GM18520 (cell line): ENCODE results near the gene NSUN3.
"Not testable (repeated sequence)": the region's sequence is repeated elsewhere in the genome, so short reads cannot be mapped to it uniquely, and the experiment has no call there.

ENCODE experiments used
- ATAC-seq: cut with Tn5 transposase; IDR thresholded peaks from one replicate; pipeline ENCODE4 v1.9.1; 2021; ENCODE audit not compliant: unreplicated experiment

The NSUN3 gene

GRCh38 chr3:94062513-94063404 is at the start of gene NSUN3, which contains the start of gene DHFR2:
TSS of gene NSUN3 (plus strand) at chr3:94063061. CDS start at chr3:94063127, 66 bp downstream.
TSS of gene DHFR2 (minus strand) at chr3:94062916. CDS start at chr3:94061511, 1,405 bp downstream.
- peak; percentile 95 for ATAC-seq

- no peak for ATAC-seq
Observed at GRCh38 chr3:94015025-94015424, 47.8 kb upstream of the NSUN3 start.

- no peak for ATAC-seq
Observed at GRCh38 chr3:94019659-94020058, 43.2 kb upstream of the NSUN3 start.

GRCh38 chr3:94020293-94020692 is 42.6 kb upstream of the NSUN3 start:
- no peak for ATAC-seq

GRCh38 chr3:94024385-94024784 is 38.5 kb upstream of the NSUN3 start:
- no peak for ATAC-seq

GRCh38 chr3:94026623-94027022 is 36.2 kb upstream of the NSUN3 start:
- ATAC-seq, result no peak

GRCh38 chr3:94028093-94028837 is 34.6 kb upstream of the NSUN3 start, which contains the start of gene STX19:
TSS of gene STX19 (minus strand) at chr3:94028597. CDS start at chr3:94015269, 13,328 bp downstream.
- ATAC-seq, result no peak

- ATAC-seq, result no peak
Observed at GRCh38 chr3:94036909-94037507, 25.9 kb upstream of the NSUN3 start.

GRCh38 chr3:94043285-94043684 is 19.6 kb upstream of the NSUN3 start:
- no peak for ATAC-seq

- not testable (repeated sequence) for ATAC-seq
Observed at GRCh38 chr3:94044100-94044936, 18.5 kb upstream of the NSUN3 start.

GRCh38 chr3:94046533-94046932 is 16.3 kb upstream of the NSUN3 start:
- ATAC-seq, result no peak

GRCh38 chr3:94049267-94049666 is 13.6 kb upstream of the NSUN3 start:
- ATAC-seq, result no peak

- no peak for ATAC-seq
Observed at GRCh38 chr3:94050546-94050945, 12.3 kb upstream of the NSUN3 start.

GRCh38 chr3:94061297-94061696 is 1.6 kb upstream of the NSUN3 start:
- ATAC-seq, result no peak

GRCh38 chr3:94063496-94064119 is 747 bp downstream of the NSUN3 start:
- ATAC-seq, result no peak

- no peak for ATAC-seq
Observed at GRCh38 chr3:94064243-94064860, 1.5 kb downstream of the NSUN3 start.

GRCh38 chr3:94065122-94065521 is 2.3 kb downstream of the NSUN3 start:
- no peak for ATAC-seq

- ATAC-seq, result no peak
Observed at GRCh38 chr3:94065819-94066480, 3.1 kb downstream of the NSUN3 start.
